ENCODE measurements around the gene ZFP36.

Gene ZFP36

GRCh38 chr19:39362682-39363657, 43.7 kb upstream of the ZFP36 start:
- Histone ChIP-seq H3K18ac (ENCODE audit: low read length) (no peak overlapping the region), H3K9me3 (replicated peaks in 1 of 2; ENCODE audit: control insufficient read depth in 2 of 2, insufficient read depth in 1 of 2, low read depth in 1 of 2, low read length in 2 of 2) (no peaks in the 10 kb centered on the region), H3K4me3 (ENCODE audit: low read length in 2 of 2) (no peak overlapping the region), H2AK5ac (ENCODE audit: low read depth, low read length) (no peak overlapping the region), H3K4me2 (ENCODE audit: insufficient read depth, low read length, poor library complexity, severe bottlenecking) (no peak overlapping the region), H2BK15ac (ENCODE audit: low read length) (no peak overlapping the region), H3K23ac (ENCODE audit: low read depth, low read length, poor library complexity) (no peak overlapping the region), H4K8ac (ENCODE audit: low read depth, low read length) (peak overlapping the region; percentile 98), H3K27ac (replicated peaks; ENCODE audit: low read length) (no peak overlapping the region), H2BK120ac (ENCODE audit: low read depth, low read length) (no peak overlapping the region), H3K27me3 (ENCODE audit: control insufficient read depth in 3 of 3, insufficient read depth in 3 of 3, low read depth in 1 of 3, low read length in 3 of 3) (no peaks in the 10 kb centered on the region), H3K36me3 (replicated peaks in 1 of 2; ENCODE audit: control insufficient read depth in 2 of 2, insufficient read depth in 2 of 2, low read length in 2 of 2) (peaks cover 44 to 82% of the 10 kb centered on the region in 2 donors), H3K14ac (ENCODE audit: low read length) (no peak overlapping the region), H2AFZ (ENCODE audit: low read length) (no peak overlapping the region), H3K9ac (ENCODE audit: low read depth, low read length, poor library complexity) (peak overlapping the region; percentile 3), H3K4me1 (ENCODE audit: control insufficient read depth in 2 of 2, insufficient read depth in 1 of 2, low read depth in 1 of 2, low read length in 2 of 2) (no peaks in the 10 kb centered on the region), H2BK12ac (ENCODE audit: low read length) (no peak overlapping the region), H4K91ac (ENCODE audit: low read depth, low read length, poor library complexity) (no peak overlapping the region), H2BK5ac (ENCODE audit: low read length) (no peak overlapping the region), H3K4ac (ENCODE audit: low read length) (no peak overlapping the region), H3K79me1 (ENCODE audit: low read depth, low read length) (no peaks in the 10 kb centered on the region)
- DNase-seq (ENCODE audit: low spot score), result no peak
- WGBS, 2 donors (ENCODE audit: extremely low coverage in 2 of 2, insufficient read length in 2 of 2, insufficient replicate concordance in 1 of 2), result no CpG with 5 or more reads among the region's 6 CpGs

- no CpG with 5 or more reads among the region's 5 CpGs for WGBS, 2 donors (ENCODE audit: extremely low coverage in 2 of 2, insufficient read length in 2 of 2, insufficient replicate concordance in 1 of 2)
- peaks cover 44 to 82% of the 10 kb centered on the region in 2 donors for H3K36me3 ChIP-seq (replicated peaks in 1 of 2; ENCODE audit: control insufficient read depth in 2 of 2, insufficient read depth in 2 of 2, low read length in 2 of 2)
- no peak overlapping the region for H4K91ac ChIP-seq (ENCODE audit: low read depth, low read length, poor library complexity)
- DNase-seq (ENCODE audit: low spot score), result no peak
- H3K27ac ChIP-seq (replicated peaks; ENCODE audit: low read length), result no peak overlapping the region
- no peaks in the 10 kb centered on the region for H3K9me3 ChIP-seq (replicated peaks in 1 of 2; ENCODE audit: control insufficient read depth in 2 of 2, insufficient read depth in 1 of 2, low read depth in 1 of 2, low read length in 2 of 2)
- no peak overlapping the region for H3K9ac ChIP-seq (ENCODE audit: low read depth, low read length, poor library complexity)
- no peak overlapping the region for H2AFZ ChIP-seq (ENCODE audit: low read length)
- H3K18ac ChIP-seq (ENCODE audit: low read length), result no peak overlapping the region
- no peak overlapping the region for H2BK5ac ChIP-seq (ENCODE audit: low read length)
- no peak overlapping the region for H3K14ac ChIP-seq (ENCODE audit: low read length)
- H3K4me2 ChIP-seq (ENCODE audit: insufficient read depth, low read length, poor library complexity, severe bottlenecking), result no peak overlapping the region
- no peak overlapping the region for H4K8ac ChIP-seq (ENCODE audit: low read depth, low read length)
- H3K79me1 ChIP-seq (ENCODE audit: low read depth, low read length), result no peaks in the 10 kb centered on the region
- H3K4me1 ChIP-seq (ENCODE audit: control insufficient read depth in 2 of 2, insufficient read depth in 1 of 2, low read depth in 1 of 2, low read length in 2 of 2), result no peaks in the 10 kb centered on the region
- H2BK12ac ChIP-seq (ENCODE audit: low read length), result no peak overlapping the region
- H3K4me3 ChIP-seq (ENCODE audit: low read length in 2 of 2), result no peak overlapping the region
- no peak overlapping the region for H2AK5ac ChIP-seq (ENCODE audit: low read depth, low read length)
- no peak overlapping the region for H2BK120ac ChIP-seq (ENCODE audit: low read depth, low read length)
- H3K27me3 ChIP-seq (ENCODE audit: control insufficient read depth in 3 of 3, insufficient read depth in 3 of 3, low read depth in 1 of 3, low read length in 3 of 3), result no peaks in the 10 kb centered on the region
- no peak overlapping the region for H3K23ac ChIP-seq (ENCODE audit: low read depth, low read length, poor library complexity)
- H2BK15ac ChIP-seq (ENCODE audit: low read length), result no peak overlapping the region
- H3K4ac ChIP-seq (ENCODE audit: low read length), result no peak overlapping the region
These were observed 42.7 kb upstream of the ZFP36 start for GRCh38 chr19:39363901-39364457.

GRCh38 chr19:39365531-39365930, 41.1 kb upstream of the ZFP36 start:
- Histone ChIP-seq H2BK5ac (ENCODE audit: low read length) (no peak overlapping the region), H3K14ac (ENCODE audit: low read length) (no peak overlapping the region), H2AK5ac (ENCODE audit: low read depth, low read length) (no peak overlapping the region), H3K36me3 (replicated peaks in 1 of 2; ENCODE audit: control insufficient read depth in 2 of 2, insufficient read depth in 2 of 2, low read length in 2 of 2) (peaks cover 48 to 84% of the 10 kb centered on the region in 2 donors), H3K4me1 (ENCODE audit: control insufficient read depth in 2 of 2, insufficient read depth in 1 of 2, low read depth in 1 of 2, low read length in 2 of 2) (no peaks in the 10 kb centered on the region), H3K9ac (ENCODE audit: low read depth, low read length, poor library complexity) (no peak overlapping the region), H2AFZ (ENCODE audit: low read length) (no peak overlapping the region), H3K27ac (replicated peaks; ENCODE audit: low read length) (no peak overlapping the region), H2BK15ac (ENCODE audit: low read length) (no peak overlapping the region), H3K27me3 (ENCODE audit: control insufficient read depth in 3 of 3, insufficient read depth in 3 of 3, low read depth in 1 of 3, low read length in 3 of 3) (no peaks in the 10 kb centered on the region), H2BK120ac (ENCODE audit: low read depth, low read length) (no peak overlapping the region), H3K4me3 (ENCODE audit: low read length in 2 of 2) (no peak overlapping the region), H3K18ac (ENCODE audit: low read length) (no peak overlapping the region), H2BK12ac (ENCODE audit: low read length) (no peak overlapping the region), H4K91ac (ENCODE audit: low read depth, low read length, poor library complexity) (no peak overlapping the region), H3K9me3 (replicated peaks in 1 of 2; ENCODE audit: control insufficient read depth in 2 of 2, insufficient read depth in 1 of 2, low read depth in 1 of 2, low read length in 2 of 2) (no peaks in the 10 kb centered on the region), H3K23ac (ENCODE audit: low read depth, low read length, poor library complexity) (no peak overlapping the region), H3K4me2 (ENCODE audit: insufficient read depth, low read length, poor library complexity, severe bottlenecking) (no peak overlapping the region), H4K8ac (ENCODE audit: low read depth, low read length) (no peak overlapping the region), H3K79me1 (ENCODE audit: low read depth, low read length) (peaks cover 3% of the 10 kb centered on the region), H3K4ac (ENCODE audit: low read length) (no peak overlapping the region)
- DNase-seq (ENCODE audit: low spot score), result no peak
- WGBS, 2 donors (ENCODE audit: extremely low coverage in 2 of 2, insufficient read length in 2 of 2, insufficient replicate concordance in 1 of 2), result no CpG with 5 or more reads among the region's 1 CpG

- H3K4me1 ChIP-seq (ENCODE audit: control insufficient read depth in 2 of 2, insufficient read depth in 1 of 2, low read depth in 1 of 2, low read length in 2 of 2), result no peaks in the 10 kb centered on the region
- DNase-seq (ENCODE audit: low spot score), result no peak
- no peak overlapping the region for H2BK15ac ChIP-seq (ENCODE audit: low read length)
- no peak overlapping the region for H2AK5ac ChIP-seq (ENCODE audit: low read depth, low read length)
- no peak overlapping the region for H3K4me2 ChIP-seq (ENCODE audit: insufficient read depth, low read length, poor library complexity, severe bottlenecking)
- H3K4ac ChIP-seq (ENCODE audit: low read length), result no peak overlapping the region
- no peak overlapping the region for H2AFZ ChIP-seq (ENCODE audit: low read length)
- no peak overlapping the region for H2BK5ac ChIP-seq (ENCODE audit: low read length)
- peaks cover 51 to 84% of the 10 kb centered on the region in 2 donors for H3K36me3 ChIP-seq (replicated peaks in 1 of 2; ENCODE audit: control insufficient read depth in 2 of 2, insufficient read depth in 2 of 2, low read length in 2 of 2)
- H3K18ac ChIP-seq (ENCODE audit: low read length), result no peak overlapping the region
- H3K9me3 ChIP-seq (replicated peaks in 1 of 2; ENCODE audit: control insufficient read depth in 2 of 2, insufficient read depth in 1 of 2, low read depth in 1 of 2, low read length in 2 of 2), result no peaks in the 10 kb centered on the region
- no peaks in the 10 kb centered on the region for H3K27me3 ChIP-seq (ENCODE audit: control insufficient read depth in 3 of 3, insufficient read depth in 3 of 3, low read depth in 1 of 3, low read length in 3 of 3)
- no peak overlapping the region for H3K4me3 ChIP-seq (ENCODE audit: low read length in 2 of 2)
- H3K23ac ChIP-seq (ENCODE audit: low read depth, low read length, poor library complexity), result no peak overlapping the region
- H3K9ac ChIP-seq (ENCODE audit: low read depth, low read length, poor library complexity), result no peak overlapping the region
- no peak overlapping the region for H3K27ac ChIP-seq (replicated peaks; ENCODE audit: low read length)
- H3K79me1 ChIP-seq (ENCODE audit: low read depth, low read length), result peaks cover 3% of the 10 kb centered on the region
- no peak overlapping the region for H3K14ac ChIP-seq (ENCODE audit: low read length)
- no peak overlapping the region for H2BK12ac ChIP-seq (ENCODE audit: low read length)
- no peak overlapping the region for H2BK120ac ChIP-seq (ENCODE audit: low read depth, low read length)
- H4K91ac ChIP-seq (ENCODE audit: low read depth, low read length, poor library complexity), result no peak overlapping the region
- no peak overlapping the region for H4K8ac ChIP-seq (ENCODE audit: low read depth, low read length)
- no CpG with 5 or more reads among the region's 2 CpGs for WGBS, 2 donors (ENCODE audit: extremely low coverage in 2 of 2, insufficient read length in 2 of 2, insufficient replicate concordance in 1 of 2)
These were observed 37.4 kb upstream of the ZFP36 start for GRCh38 chr19:39369200-39369599.

All from neuronal stem cell (in vitro differentiated cells).